Neuron (in vitro differentiated cells): ENCODE results near the gene HLA-DRA.

Experiments
- H2AFZ ChIP-seq: one replicate; pipeline ENCODE4 v1.6.1; 2013; ENCODE audit warnings: low read depth, mild to moderate bottlenecking, inconsistent platforms, low read length, moderate library complexity
- H3K27me3 ChIP-seq: one replicate; pipeline ENCODE4 v1.6.1; 2013; ENCODE audit warnings: low read length; ENCODE audit not compliant: insufficient read depth
- H3K36me3 ChIP-seq: one replicate; pipeline ENCODE4 v1.6.1; 2013; ENCODE audit warnings: low read length; ENCODE audit not compliant: insufficient read depth
- H3K4me1 ChIP-seq: one replicate; pipeline ENCODE4 v1.6.1; 2013; ENCODE audit warnings: low read length; ENCODE audit not compliant: insufficient read depth
- H3K4me3 ChIP-seq: 2 replicates; pipeline ENCODE4 v1.5.1; 2013; ENCODE audit warnings: mild to moderate bottlenecking, low read length, moderate library complexity
- H3K9me3 ChIP-seq: one replicate; pipeline ENCODE4 v1.6.1; 2013; ENCODE audit warnings: low read length

The HLA-DRA gene

DNA sequence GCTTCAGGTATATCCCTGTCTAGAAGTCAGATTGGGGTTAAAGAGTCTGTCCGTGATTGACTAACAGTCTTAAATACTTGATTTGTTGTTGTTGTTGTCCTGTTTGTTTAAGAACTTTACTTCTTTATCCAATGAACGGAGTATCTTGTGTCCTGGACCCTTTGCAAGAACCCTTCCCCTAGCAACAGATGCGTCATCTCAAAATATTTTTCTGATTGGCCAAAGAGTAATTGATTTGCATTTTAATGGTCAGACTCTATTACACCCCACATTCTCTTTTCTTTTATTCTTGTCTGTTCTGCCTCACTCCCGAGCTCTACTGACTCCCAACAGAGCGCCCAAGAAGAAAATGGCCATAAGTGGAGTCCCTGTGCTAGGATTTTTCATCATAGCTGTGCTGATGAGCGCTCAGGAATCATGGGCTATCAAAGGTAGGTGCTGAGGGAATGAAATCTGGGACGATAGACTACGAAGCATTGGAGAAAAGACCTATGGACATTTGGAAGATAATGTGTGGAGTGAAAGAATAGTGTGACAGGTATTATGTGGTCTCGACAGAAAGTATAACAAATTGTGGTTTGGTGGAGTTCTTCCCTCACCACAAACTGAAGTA is at the start of gene HLA-DRA:
HLA-DRA (plus strand) TSS at position 286 of the 613 bp plus-strand sequence; CDS start at position 350, 64 bp downstream.
- Histone ChIP-seq H3K4me3 (no peak within 1 kb of the TSS), H3K27me3 (no peaks in the 10 kb centered on the region), H3K9me3 (no peaks in the 10 kb centered on the region), H2AFZ (no peak within 1 kb of the TSS), H3K4me1 (no peaks in the 10 kb centered on the region), H3K36me3 (no peaks in the 10 kb centered on the region)

DNA sequence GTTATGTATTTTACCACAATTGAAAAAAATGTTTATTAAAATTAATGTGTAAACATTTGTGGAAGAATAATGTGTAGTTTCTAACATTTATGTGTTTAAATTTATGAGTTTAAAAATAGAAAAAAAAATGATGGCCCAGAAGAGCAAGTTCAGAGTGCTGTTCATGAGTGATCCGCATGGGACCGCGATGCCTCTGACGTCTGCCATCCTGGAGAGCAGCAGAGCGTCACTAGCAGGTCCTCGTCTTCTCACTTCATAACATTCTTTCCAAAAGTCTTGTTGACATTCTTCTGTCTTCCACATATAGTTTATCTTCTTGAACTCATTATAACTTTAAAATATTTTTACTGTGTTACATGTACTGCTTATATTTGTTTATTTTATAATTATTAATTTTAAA is 48.2 kb upstream of the HLA-DRA start:
- no peak overlapping the region for H2AFZ ChIP-seq
- no peaks in the 10 kb centered on the region for H3K36me3 ChIP-seq
- H3K4me1 ChIP-seq: no peaks in the 10 kb centered on the region
- peaks cover 4% of the 10 kb centered on the region for H3K27me3 ChIP-seq
- H3K9me3 ChIP-seq: no peaks in the 10 kb centered on the region
- no peak overlapping the region for H3K4me3 ChIP-seq

DNA sequence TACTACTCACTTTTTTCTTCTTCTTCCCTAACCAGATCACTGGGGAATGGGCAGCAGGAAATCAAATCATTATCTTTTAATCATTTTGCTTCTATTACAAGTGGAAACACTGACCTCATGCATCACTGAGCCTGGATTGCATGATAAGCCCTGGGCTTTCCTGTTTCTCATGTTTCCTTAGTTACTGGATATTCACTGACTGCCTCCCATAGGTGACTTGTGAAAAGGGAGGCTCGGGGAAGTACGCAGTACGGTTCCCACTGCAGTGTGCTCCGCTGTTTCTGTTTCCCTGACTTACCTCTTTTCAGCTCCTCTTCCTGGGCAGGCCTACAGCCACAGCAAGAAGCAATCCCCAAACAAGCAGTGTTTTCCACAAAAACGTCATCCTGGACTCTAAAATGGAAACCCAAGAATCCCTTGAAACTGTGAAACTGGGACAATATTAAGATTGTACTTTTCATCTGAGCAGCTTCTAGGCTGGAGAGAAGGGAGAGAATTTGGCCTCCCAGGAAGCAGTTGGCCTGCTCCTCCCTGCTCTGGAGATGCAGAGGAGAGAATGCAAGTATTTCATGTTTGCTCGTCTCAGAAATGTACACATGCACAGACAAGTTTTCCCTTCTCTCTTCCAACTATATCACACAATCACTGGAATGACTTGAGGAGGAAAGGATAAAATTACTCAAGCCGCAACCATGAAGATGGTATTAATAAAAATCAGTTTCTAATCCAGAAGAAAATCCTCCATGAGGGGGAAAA is 45.8 kb upstream of the HLA-DRA start:
- H3K9me3 ChIP-seq: no peaks in the 10 kb centered on the region
- H3K36me3 ChIP-seq: no peaks in the 10 kb centered on the region
- H3K27me3 ChIP-seq: peaks cover 4% of the 10 kb centered on the region
- H3K4me3 ChIP-seq: no peak overlapping the region
- no peaks in the 10 kb centered on the region for H3K4me1 ChIP-seq
- no peak overlapping the region for H2AFZ ChIP-seq

- H3K36me3 ChIP-seq: no peaks in the 10 kb centered on the region
- H3K9me3 ChIP-seq: no peaks in the 10 kb centered on the region
- no peaks in the 10 kb centered on the region for H3K4me1 ChIP-seq
- peaks cover 4% of the 10 kb centered on the region for H3K27me3 ChIP-seq
- no peak overlapping the region for H3K4me3 ChIP-seq
- no peak overlapping the region for H2AFZ ChIP-seq
These were observed 43.7 kb upstream of the HLA-DRA start for GRCh38 chr6:32396028-32396427.

GRCh38 chr6:32397252-32397920 is 42.3 kb upstream of the HLA-DRA start:
- no peak overlapping the region for H2AFZ ChIP-seq
- H3K4me3 ChIP-seq: no peak overlapping the region
- H3K36me3 ChIP-seq: no peaks in the 10 kb centered on the region
- peaks cover 4% of the 10 kb centered on the region for H3K27me3 ChIP-seq
- H3K9me3 ChIP-seq: no peaks in the 10 kb centered on the region
- H3K4me1 ChIP-seq: no peaks in the 10 kb centered on the region

- H3K9me3 ChIP-seq: no peaks in the 10 kb centered on the region
- H3K36me3 ChIP-seq: no peaks in the 10 kb centered on the region
- H3K27me3 ChIP-seq: peaks cover 8% of the 10 kb centered on the region
- no peak overlapping the region for H3K4me3 ChIP-seq
- H3K4me1 ChIP-seq: no peaks in the 10 kb centered on the region
- no peak overlapping the region for H2AFZ ChIP-seq
These were observed 38.3 kb upstream of the HLA-DRA start for GRCh38 chr6:32401284-32401963.

DNA sequence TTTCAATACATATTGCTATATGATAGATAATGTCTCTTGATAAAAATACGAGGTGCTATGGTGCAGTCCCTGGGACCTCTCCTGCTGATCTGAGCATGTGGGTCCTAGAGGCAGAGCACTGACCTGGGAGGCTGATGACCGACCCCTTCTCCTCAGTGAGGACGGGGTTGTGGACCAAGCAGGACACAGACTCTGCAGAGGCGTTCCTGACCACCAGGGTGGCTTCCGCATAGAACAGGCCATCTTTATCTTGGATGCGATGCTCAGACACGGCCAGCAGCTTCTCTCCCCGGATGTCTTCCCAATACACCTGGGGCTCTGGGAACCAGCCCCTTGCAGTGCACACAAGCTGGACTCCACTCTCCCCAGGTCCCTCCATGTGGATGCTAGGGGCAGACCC is 36.9 kb upstream of the HLA-DRA start:
- H3K36me3 ChIP-seq: no peaks in the 10 kb centered on the region

DNA sequence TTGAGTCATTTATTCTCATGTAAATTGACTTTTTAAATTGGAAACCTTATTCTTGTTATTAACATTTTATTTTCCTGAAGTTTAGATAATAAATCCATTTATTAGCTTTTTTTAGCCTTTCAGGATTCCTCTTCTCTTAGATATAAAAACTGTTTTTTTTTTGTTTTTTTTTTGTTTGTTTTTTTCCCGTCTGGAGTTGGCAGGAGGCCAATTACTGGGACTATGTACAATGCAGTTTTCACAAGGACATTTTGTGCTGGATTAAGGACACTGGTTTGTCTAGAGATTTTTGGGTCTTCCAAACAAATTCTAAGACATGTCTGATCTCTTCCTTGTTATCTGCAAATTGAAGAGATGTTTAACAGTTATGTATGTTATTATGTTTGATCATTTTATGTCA is 34.0 kb upstream of the HLA-DRA start:
- Histone ChIP-seq H2AFZ (no peak overlapping the region), H3K36me3 (no peaks in the 10 kb centered on the region), H3K9me3 (no peaks in the 10 kb centered on the region), H3K4me1 (no peaks in the 10 kb centered on the region), H3K27me3 (peaks cover 8% of the 10 kb centered on the region), H3K4me3 (no peak overlapping the region)

More for the DNA sequence above, 36.9 kb upstream of the HLA-DRA start:
- H3K4me3 ChIP-seq: no peak overlapping the region
- no peaks in the 10 kb centered on the region for H3K4me1 ChIP-seq
- H2AFZ ChIP-seq: no peak overlapping the region
- no peaks in the 10 kb centered on the region for H3K9me3 ChIP-seq
- H3K27me3 ChIP-seq: peaks cover 8% of the 10 kb centered on the region

GRCh38 chr6:32406197-32406596 is 33.5 kb upstream of the HLA-DRA start:
- Histone ChIP-seq H3K4me1 (no peaks in the 10 kb centered on the region), H3K4me3 (no peak overlapping the region), H3K27me3 (peaks cover 8% of the 10 kb centered on the region), H3K9me3 (no peaks in the 10 kb centered on the region), H3K36me3 (no peaks in the 10 kb centered on the region), H2AFZ (no peak overlapping the region)

GRCh38 chr6:32406857-32407256 is 32.8 kb upstream of the HLA-DRA start, which contains the start of gene BTNL2:
Gene BTNL2 (minus strand): TSS chr6:32407181. CDS start chr6:32407123, 58 bp downstream.
- Histone ChIP-seq H3K4me3 (no peak within 1 kb of the TSS), H3K27me3 (peaks cover 11% of the 10 kb centered on the region), H3K36me3 (no peaks in the 10 kb centered on the region), H2AFZ (no peak within 1 kb of the TSS), H3K9me3 (no peaks in the 10 kb centered on the region), H3K4me1 (no peaks in the 10 kb centered on the region)

DNA sequence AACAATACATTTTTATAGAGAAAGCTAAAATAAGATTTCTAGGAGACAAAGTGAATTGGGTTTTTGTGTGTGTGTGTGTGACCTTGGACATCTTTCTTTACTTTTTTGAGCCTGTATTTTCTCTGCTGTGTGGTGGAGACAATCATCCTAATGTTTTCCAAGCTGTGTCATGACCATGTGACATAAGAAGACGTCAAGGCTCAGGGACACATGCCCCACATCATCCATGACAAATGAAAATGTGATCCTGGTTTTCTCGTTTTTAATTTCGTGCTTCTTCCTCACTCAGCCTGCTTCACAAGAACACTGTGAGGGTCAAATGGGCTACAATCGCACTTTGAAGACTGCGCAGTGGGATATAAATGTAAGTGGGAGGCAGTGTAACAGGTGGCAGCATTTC is 28.8 kb upstream of the HLA-DRA start:
- Histone ChIP-seq H3K27me3 (peaks cover 10% of the 10 kb centered on the region), H3K4me3 (no peak overlapping the region), H3K36me3 (no peaks in the 10 kb centered on the region), H3K4me1 (no peaks in the 10 kb centered on the region), H3K9me3 (no peaks in the 10 kb centered on the region), H2AFZ (no peak overlapping the region)

GRCh38 chr6:32411566-32412327 is 27.9 kb upstream of the HLA-DRA start:
- H3K4me1 ChIP-seq: no peaks in the 10 kb centered on the region
- no peak overlapping the region for H2AFZ ChIP-seq
- no peaks in the 10 kb centered on the region for H3K36me3 ChIP-seq
- no peaks in the 10 kb centered on the region for H3K9me3 ChIP-seq
- H3K27me3 ChIP-seq: peaks cover 6% of the 10 kb centered on the region
- H3K4me3 ChIP-seq: no peak overlapping the region
